Uterus (tissue), 2 donors: ENCODE data around the gene PRIMPOL.

Experiments
- CTCF ChIP-seq, 4 experiments: fragments of 200-600 bp in 2 of 4; fragments of 450-650 bp in 2 of 4; sonication (generic) in 2 of 4; IDR thresholded peaks; one replicate each; pipeline ENCODE4 v1.5.1; 2016 to 2019; ENCODE audit warnings: antibody characterized with exemption in 4 of 4, mild to moderate bottlenecking in 2 of 4, moderate library complexity in 1 of 4
- POLR2A ChIP-seq, 2 donors: fragments of 450-650 bp; IDR thresholded peaks; one replicate each; pipeline ENCODE4 v1.6.1; 2016; ENCODE audit warnings: antibody characterized with exemption in 2 of 2, mild to moderate bottlenecking in 1 of 2, moderate library complexity in 1 of 2

DNA sequence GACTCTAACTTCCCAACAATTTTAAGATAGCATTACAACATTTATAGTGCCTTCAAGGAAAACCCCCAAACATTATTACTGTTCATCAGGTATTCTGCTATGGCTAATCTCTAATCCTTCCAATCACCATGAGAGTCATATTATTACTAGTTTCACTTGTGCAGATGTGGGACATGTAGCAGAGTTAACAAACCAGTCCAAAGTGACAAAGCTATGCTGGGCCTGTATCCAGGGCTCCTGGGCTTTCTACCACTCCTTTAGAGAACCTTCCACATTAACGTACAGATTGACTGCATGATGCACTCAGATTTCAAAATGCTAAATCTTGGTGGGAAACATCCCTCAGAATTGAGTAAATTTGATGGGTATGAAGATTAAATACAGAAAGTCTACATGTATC, 16.7 kb upstream of the PRIMPOL start:
- no peak for TF ChIP-seq POLR2A (IDR thresholded peaks at IDR 0.05)
- no peak for TF ChIP-seq CTCF (IDR thresholded peaks at IDR 0.05)
